ENCODE measurements around the gene MIA.

GRCh38 chr19:40756502-40757110, 18.7 kb upstream of the MIA start:
- TF ChIP-seq CTCF (IDR thresholded peaks at IDR 0.05; ENCODE audit: low read length) (no peak), EZH2 (optimal IDR thresholded peaks at IDR 0.05; ENCODE audit: low read depth, low read length) (no peak), EZH2phosphoT487 (IDR thresholded peaks at IDR 0.05; ENCODE audit: low read length) (no peak)

All from MM.1S (cell line).